Measurements from ENCODE around the gene RHNO1. TPM values are rescaled to one million over a fixed set of nuclear protein-coding genes. Genes with fewer than 3 reads are reported as not detected.

RHNO1 gene
- total and polyA plus RNA-seq, 2 donors from 2014 or later = 15.9 to 17.2 TPM

DNA sequence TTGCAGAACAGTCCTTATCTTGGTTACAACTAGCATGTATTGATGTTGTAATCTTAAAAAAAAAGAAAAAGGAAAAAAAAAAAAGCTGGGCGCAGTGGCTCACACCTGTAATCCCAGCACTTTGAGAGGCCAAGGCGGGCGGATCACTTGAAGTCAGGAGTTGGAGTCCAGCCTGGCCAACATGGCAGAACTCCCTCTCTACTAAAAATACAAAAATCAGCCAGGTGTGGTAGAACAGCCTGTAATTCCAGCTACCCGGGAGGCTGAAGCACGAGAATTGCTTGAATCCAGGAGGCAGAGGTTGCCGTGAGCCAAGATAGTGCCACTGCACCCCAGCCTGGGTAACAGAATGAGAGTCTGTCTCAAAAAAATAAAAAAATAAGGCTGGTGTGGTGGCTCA lies 56.6 kb downstream of the RHNO1 start:
- Histone ChIP-seq H3K27me3 (ENCODE audit: control insufficient read depth, insufficient read depth, low read length) (no peaks in the 10 kb centered on the region), H3K9ac (ENCODE audit: low read length in 3 of 3) (no peak overlapping the region), H3K4me1 (ENCODE audit: control insufficient read depth in 2 of 3, insufficient read depth in 2 of 3, low read depth in 1 of 3, low read length in 3 of 3) (no peaks in the 10 kb centered on the region), H3K27ac (ENCODE audit: low read depth in 2 of 2, low read length in 2 of 2) (no peak overlapping the region), H3K36me3 (ENCODE audit: control insufficient read depth in 2 of 3, insufficient read depth in 3 of 3, low read length in 3 of 3) (peaks cover 8 to 48% (median 15%) of the 10 kb centered on the region in 3 donors), H3K4me3 (ENCODE audit: low read length in 3 of 3) (no peak overlapping the region), H3K9me3 (ENCODE audit: control insufficient read depth in 2 of 3, insufficient read depth in 1 of 3, low read length in 3 of 3) (no peaks in the 10 kb centered on the region)
- TF ChIP-seq, protein P1, sequence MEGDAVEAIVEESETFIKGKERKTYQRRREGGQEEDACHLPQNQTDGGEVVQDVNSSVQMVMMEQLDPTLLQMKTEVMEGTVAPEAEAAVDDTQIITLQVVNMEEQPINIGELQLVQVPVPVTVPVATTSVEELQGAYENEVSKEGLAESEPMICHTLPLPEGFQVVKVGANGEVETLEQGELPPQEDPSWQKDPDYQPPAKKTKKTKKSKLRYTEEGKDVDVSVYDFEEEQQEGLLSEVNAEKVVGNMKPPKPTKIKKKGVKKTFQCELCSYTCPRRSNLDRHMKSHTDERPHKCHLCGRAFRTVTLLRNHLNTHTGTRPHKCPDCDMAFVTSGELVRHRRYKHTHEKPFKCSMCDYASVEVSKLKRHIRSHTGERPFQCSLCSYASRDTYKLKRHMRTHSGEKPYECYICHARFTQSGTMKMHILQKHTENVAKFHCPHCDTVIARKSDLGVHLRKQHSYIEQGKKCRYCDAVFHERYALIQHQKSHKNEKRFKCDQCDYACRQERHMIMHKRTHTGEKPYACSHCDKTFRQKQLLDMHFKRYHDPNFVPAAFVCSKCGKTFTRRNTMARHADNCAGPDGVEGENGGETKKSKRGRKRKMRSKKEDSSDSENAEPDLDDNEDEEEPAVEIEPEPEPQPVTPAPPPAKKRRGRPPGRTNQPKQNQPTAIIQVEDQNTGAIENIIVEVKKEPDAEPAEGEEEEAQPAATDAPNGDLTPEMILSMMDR (IDR thresholded peaks at IDR 0.05; ENCODE audit: borderline replicate concordance, extremely low read depth, insufficient read depth) = no peak
- no peak for DNase-seq
- no peak for FAIRE-seq
- intact Hi-C loops (cut with DNase I) = no loop called here

- Histone ChIP-seq H3K4me1 (ENCODE audit: control insufficient read depth in 2 of 3, insufficient read depth in 2 of 3, low read depth in 1 of 3, low read length in 3 of 3) (no peaks in the 10 kb centered on the region), H3K36me3 (ENCODE audit: control insufficient read depth in 2 of 3, insufficient read depth in 3 of 3, low read length in 3 of 3) (peaks cover 8 to 55% (median 17%) of the 10 kb centered on the region in 3 donors), H3K27me3 (ENCODE audit: control insufficient read depth, insufficient read depth, low read length) (no peaks in the 10 kb centered on the region), H3K27ac (ENCODE audit: low read depth in 2 of 2, low read length in 2 of 2) (no peak overlapping the region), H3K4me3 (ENCODE audit: low read length in 3 of 3) (no peak overlapping the region), H3K9ac (ENCODE audit: low read length in 3 of 3) (no peak overlapping the region), H3K9me3 (ENCODE audit: control insufficient read depth in 2 of 3, insufficient read depth in 1 of 3, low read length in 3 of 3) (no peaks in the 10 kb centered on the region)
- no peak for DNase-seq
- intact Hi-C loops (cut with DNase I) = no loop called here
- no peak for FAIRE-seq
- TF ChIP-seq, protein P1 (IDR thresholded peaks at IDR 0.05; ENCODE audit: borderline replicate concordance, extremely low read depth, insufficient read depth) = no peak
These were observed 57.3 kb downstream of the RHNO1 start for GRCh38 chr12:2934371-2934770.

- H3K9ac ChIP-seq (ENCODE audit: low read length in 3 of 3) = no peak overlapping the region
- FAIRE-seq (no peak), DNase-seq (no peak)
- intact Hi-C loops (cut with DNase I) = no loop called here
- no peak overlapping the region for H3K27ac ChIP-seq (ENCODE audit: low read depth in 2 of 2, low read length in 2 of 2)
- H3K4me3 ChIP-seq (ENCODE audit: low read length in 3 of 3) = no peak overlapping the region
- no peaks in the 10 kb centered on the region for H3K9me3 ChIP-seq (ENCODE audit: control insufficient read depth in 2 of 3, insufficient read depth in 1 of 3, low read length in 3 of 3)
- H3K4me1 ChIP-seq (ENCODE audit: control insufficient read depth in 2 of 3, insufficient read depth in 2 of 3, low read depth in 1 of 3, low read length in 3 of 3) = no peaks in the 10 kb centered on the region
- TF ChIP-seq, protein P1 (IDR thresholded peaks at IDR 0.05; ENCODE audit: borderline replicate concordance, extremely low read depth, insufficient read depth) = no peak
- no peaks in the 10 kb centered on the region for H3K27me3 ChIP-seq (ENCODE audit: control insufficient read depth, insufficient read depth, low read length)
- peaks cover 6 to 50% (median 17%) of the 10 kb centered on the region in 3 donors for H3K36me3 ChIP-seq (ENCODE audit: control insufficient read depth in 2 of 3, insufficient read depth in 3 of 3, low read length in 3 of 3)
These were observed 59.3 kb downstream of the RHNO1 start for GRCh38 chr12:2936301-2936700.

GRCh38 chr12:2937500-2937899 lies 60.5 kb downstream of the RHNO1 start:
- Histone ChIP-seq H3K9me3 (ENCODE audit: control insufficient read depth in 2 of 3, insufficient read depth in 1 of 3, low read length in 3 of 3) (no peaks in the 10 kb centered on the region), H3K27ac (ENCODE audit: low read depth in 2 of 2, low read length in 2 of 2) (no peak overlapping the region), H3K27me3 (ENCODE audit: control insufficient read depth, insufficient read depth, low read length) (no peaks in the 10 kb centered on the region), H3K4me3 (ENCODE audit: low read length in 3 of 3) (no peak overlapping the region), H3K36me3 (ENCODE audit: control insufficient read depth in 2 of 3, insufficient read depth in 3 of 3, low read length in 3 of 3) (peaks cover 3 to 39% (median 15%) of the 10 kb centered on the region in 3 donors), H3K4me1 (ENCODE audit: control insufficient read depth in 2 of 3, insufficient read depth in 2 of 3, low read depth in 1 of 3, low read length in 3 of 3) (peaks cover 0 to 3% (median 0%) of the 10 kb centered on the region in 3 donors), H3K9ac (ENCODE audit: low read length in 3 of 3) (no peak overlapping the region)
- intact Hi-C loops (cut with DNase I) = no loop called here
- FAIRE-seq (no peak), DNase-seq (no peak)
- TF ChIP-seq, protein P1 (IDR thresholded peaks at IDR 0.05; ENCODE audit: borderline replicate concordance, extremely low read depth, insufficient read depth) = no peak
